Bronchial epithelial cell (primary cell): ENCODE measurements around the gene TFF1. TPM values are rescaled to one million over a fixed set of nuclear protein-coding genes. Genes with fewer than 3 reads are reported as not detected.
A peak's percentile ranks its signal among the peaks of the same experiment; 100 is the strongest.

Experiments used
- DNase-seq: peaks from one replicate; pipeline ENCODE4 v3.0.0-alpha.2; 2010; ENCODE audit warnings: low read depth
- FAIRE-seq: peaks from 2 replicates; lab custom pipeline; 2011; peaks lifted over from hg19 to GRCh38; lab: Jason Lieb, UNC
- H3K27me3 ChIP-seq: 2 replicates; pipeline ENCODE4 v1.5.1; 2011; ENCODE audit warnings: low read length; ENCODE audit not compliant: control insufficient read depth, insufficient read depth
- H3K36me3 ChIP-seq: 2 replicates; pipeline ENCODE4 v1.5.1; 2011; ENCODE audit warnings: low read length; ENCODE audit not compliant: control insufficient read depth, insufficient read depth
- H3K4me3 ChIP-seq: 2 replicates; pipeline ENCODE4 v1.5.1; 2011; ENCODE audit warnings: mild to moderate bottlenecking, low read depth, low read length, control low read depth
- CTCF ChIP-seq: IDR thresholded peaks from 2 replicates; pipeline ENCODE4 v1.5.1; 2011; ENCODE audit warnings: mild to moderate bottlenecking, moderate library complexity, low read length, control low read depth, inconsistent platforms; ENCODE audit not compliant: insufficient read depth, severe bottlenecking
- total RNA-seq: library from RNA; depleted of rRNA; stranded (reverse); fragments of >200 nt; gene quantifications from 2 replicates; pipeline ENCODE4 v1.2.1, GENCODE V29; 2014

The TFF1 gene
- total RNA-seq, 1 donor from 2014 or later = not detected

- FAIRE-seq (no peak), DNase-seq (no peak)
- Histone ChIP-seq H3K27me3 (no peaks in the 10 kb centered on the region), H3K4me3 (no peak overlapping the region), H3K36me3 (no peaks in the 10 kb centered on the region)
- TF ChIP-seq CTCF = no peak
Observed at GRCh38 chr21:42364304-42364865, 1.9 kb downstream of the TFF1 start.

DNA sequence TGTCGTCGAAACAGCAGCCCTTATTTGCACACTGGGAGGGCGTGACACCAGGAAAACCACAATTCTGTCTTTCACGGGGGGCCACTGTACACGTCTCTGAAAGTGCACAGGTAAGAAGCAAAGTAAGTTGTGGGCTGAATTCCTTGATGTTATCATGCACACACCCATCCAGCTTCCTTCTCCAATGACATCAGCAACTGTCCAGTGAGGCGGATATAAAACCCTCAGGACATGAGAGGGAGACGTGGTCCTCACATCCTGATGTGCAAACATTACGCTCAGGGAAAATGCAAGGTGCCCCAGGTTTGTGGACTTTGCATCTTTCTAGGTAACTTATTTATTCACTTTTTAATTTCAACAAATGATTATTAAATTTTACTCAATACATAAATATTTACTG lies 3.0 kb downstream of the TFF1 start:
- Histone ChIP-seq H3K4me3 (no peak overlapping the region), H3K36me3 (no peaks in the 10 kb centered on the region), H3K27me3 (no peaks in the 10 kb centered on the region)
- no peak for TF ChIP-seq CTCF
- DNase-seq = peak; percentile 8
- peak; percentile 40 for FAIRE-seq

DNA sequence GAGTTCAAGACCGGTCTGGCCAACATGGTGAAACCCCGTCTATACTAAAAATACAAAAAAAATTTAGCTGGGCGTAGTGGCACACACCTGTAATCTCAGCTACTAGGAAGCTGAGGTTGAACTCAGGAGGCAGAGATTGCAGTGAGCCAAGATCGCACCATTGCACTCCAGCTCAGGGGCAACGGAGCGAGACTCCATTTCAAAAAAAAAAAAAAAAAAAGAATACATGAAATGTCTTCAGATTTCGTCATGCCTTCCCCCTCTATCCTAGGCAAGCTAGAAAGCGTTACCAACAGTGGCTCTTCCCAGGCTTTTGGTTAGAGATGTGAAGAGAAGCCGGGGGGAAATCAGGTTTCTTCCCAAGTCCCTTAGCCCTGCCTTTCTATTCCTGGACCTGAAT lies 3.6 kb downstream of the TFF1 start:
- no peak for TF ChIP-seq CTCF
- FAIRE-seq (no peak), DNase-seq (no peak)
- H3K27me3 ChIP-seq = no peaks in the 10 kb centered on the region
- H3K36me3 ChIP-seq = no peaks in the 10 kb centered on the region
- H3K4me3 ChIP-seq = no peak overlapping the region

DNA sequence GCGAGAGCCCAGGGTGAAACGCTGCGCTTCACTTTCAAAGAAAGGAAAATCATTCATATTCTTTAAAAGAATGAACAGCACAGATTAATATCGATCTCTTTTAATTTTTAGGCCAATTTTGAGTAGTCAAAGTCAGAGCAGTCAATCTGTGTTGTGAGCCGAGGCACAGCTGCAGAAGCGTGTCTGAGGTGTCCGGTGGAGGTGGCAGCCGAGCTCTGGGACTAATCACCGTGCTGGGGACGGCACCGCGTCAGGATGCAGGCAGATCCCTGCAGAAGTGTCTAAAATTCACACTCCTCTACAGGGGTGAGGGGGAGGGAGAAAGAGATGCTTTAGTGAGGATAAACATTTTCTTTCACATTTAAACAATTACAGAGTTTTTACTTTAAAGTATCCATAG lies 4.1 kb downstream of the TFF1 start:
- TF ChIP-seq CTCF = no peak
- DNase-seq (no peak), FAIRE-seq (no peak)
- no peaks in the 10 kb centered on the region for H3K36me3 ChIP-seq
- H3K4me3 ChIP-seq = no peak overlapping the region
- no peaks in the 10 kb centered on the region for H3K27me3 ChIP-seq

DNA sequence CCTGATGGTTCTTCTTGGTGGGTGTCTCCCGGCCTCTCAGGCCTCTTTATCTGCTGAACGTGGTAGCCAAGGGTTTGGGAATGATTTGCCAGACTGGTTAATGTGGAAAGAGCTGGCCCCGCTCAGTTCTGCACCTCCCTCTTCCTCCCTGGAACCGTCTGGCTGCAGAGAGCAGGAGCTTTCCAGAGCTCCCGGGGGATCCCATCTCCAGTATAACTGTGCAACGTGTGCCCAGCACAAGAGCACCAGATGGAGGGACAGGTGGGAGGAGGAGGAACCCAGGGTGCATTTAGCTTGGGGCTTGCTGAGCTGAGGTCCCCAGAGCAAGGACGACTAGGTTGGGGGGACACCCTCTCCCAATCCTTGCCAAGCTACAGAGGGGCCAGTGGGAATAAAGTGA lies 5.0 kb downstream of the TFF1 start:
- Histone ChIP-seq H3K27me3 (no peaks in the 10 kb centered on the region), H3K4me3 (no peak overlapping the region), H3K36me3 (no peaks in the 10 kb centered on the region)
- FAIRE-seq = no peak
- DNase-seq = no peak
- TF ChIP-seq CTCF = no peak

- Histone ChIP-seq H3K27me3 (no peaks in the 10 kb centered on the region), H3K36me3 (no peaks in the 10 kb centered on the region), H3K4me3 (no peak overlapping the region)
- FAIRE-seq = no peak
- DNase-seq = no peak
- TF ChIP-seq CTCF = no peak
Observed at GRCh38 chr21:42360317-42360716, 6.0 kb downstream of the TFF1 start.
